Fibroblast of the aortic adventitia (primary cell): ENCODE measurements around the gene NUMBL. TPM values are rescaled to one million over a fixed set of nuclear protein-coding genes. Genes with fewer than 3 reads are reported as not detected.

Experiments
- DNase-seq: peaks from one replicate; pipeline ENCODE4 v3.0.0-alpha.2; 2010; ENCODE audit warnings: low read depth
- H3K4me3 ChIP-seq: 2 replicates; pipeline ENCODE4 v1.5.1; 2011; ENCODE audit warnings: low read depth, mild to moderate bottlenecking, control low read depth, low read length, moderate library complexity
- CTCF ChIP-seq: IDR thresholded peaks from 2 replicates; pipeline ENCODE4 v1.5.1; 2011; ENCODE audit warnings: mild to moderate bottlenecking, low read length, control low read depth, inconsistent platforms; ENCODE audit not compliant: insufficient read depth
- small RNA-seq: library from RNA; depleted of rRNA; stranded (forward); fragments of <200 nt; gene quantifications from one replicate; pipeline ENCODE3, GENCODE V24; 2012
- total RNA-seq: library from RNA; depleted of rRNA; stranded (reverse); fragments of >200 nt; gene quantifications from 2 replicates; pipeline ENCODE4 v1.2.3, GENCODE V29; 2012; ENCODE audit warnings: low replicate concordance

NUMBL gene
- total RNA-seq, 1 donor, result 51.4 TPM

GRCh38 chr19:40617961-40618360 is 72.5 kb downstream of the NUMBL start:
- no peak for DNase-seq
- no peak for TF ChIP-seq CTCF

GRCh38 chr19:40616941-40617340 is 73.5 kb downstream of the NUMBL start:
- DNase-seq, result no peak
- TF ChIP-seq CTCF, result no peak
- H3K4me3 ChIP-seq, result no peak overlapping the region

More at GRCh38 chr19:40617961-40618360, 72.5 kb downstream of the NUMBL start:
- H3K4me3 ChIP-seq, result no peak overlapping the region

GRCh38 chr19:40616178-40616577 is 74.3 kb downstream of the NUMBL start:
- no peak overlapping the region for H3K4me3 ChIP-seq
- DNase-seq, result no peak
- no peak for TF ChIP-seq CTCF

Small RNA genes within 50 kb of the gene (small RNA-seq; reads per million reads assigned to genes)
- gene RNU6-195P, result not detected

Other genes starting within 250 kb of the NUMBL start
- gene SERTAD3, start 246.3 kb downstream of the NUMBL start, total RNA-seq, result 6.2 and 24.4 TPM in 2 replicates
- gene BLVRB, start 224.9 kb downstream of the NUMBL start, total RNA-seq, result 71.5 and 77.2 TPM in 2 replicates
- gene SPTBN4, start 223.7 kb downstream of the NUMBL start, total RNA-seq, result 3.5 and 9.5 TPM in 2 replicates
- gene SHKBP1, start 113.8 kb downstream of the NUMBL start, total RNA-seq, result 5.7 and 24.9 TPM in 2 replicates
- 31.5 and 38.9 TPM in 2 replicates for gene LTBP4, start 89.3 kb downstream of the NUMBL start, total RNA-seq
- 19.5 and 29.5 TPM in 2 replicates for gene COQ8B, start 26.2 kb upstream of the NUMBL start, total RNA-seq
- gene ITPKC, start 26.5 kb upstream of the NUMBL start, total RNA-seq, result 12.7 and 15.2 TPM in 2 replicates
- 0.74 and 0.99 TPM in 2 replicates for gene ACTMAP, start 59.8 kb upstream of the NUMBL start, total RNA-seq
- 19.1 and 29.8 TPM in 2 replicates for gene SNRPA, start 60.6 kb upstream of the NUMBL start, total RNA-seq
- not detected in 2 replicates for gene MIA, start 84.9 kb upstream of the NUMBL start, total RNA-seq
- gene RAB4B, start 87.6 kb upstream of the NUMBL start, total RNA-seq, result 9.0 and 10.1 TPM in 2 replicates
- 60.6 and 64.2 TPM in 2 replicates for gene EGLN2, start 108.5 kb upstream of the NUMBL start, total RNA-seq
- gene CYP2A6, start 159.8 kb upstream of the NUMBL start, total RNA-seq, result not detected in 2 replicates
- not detected in 2 replicates for gene CYP2A7, start 191.6 kb upstream of the NUMBL start, total RNA-seq